ENCODE data around the gene EPHA7.

EPHA7 gene

DNA sequence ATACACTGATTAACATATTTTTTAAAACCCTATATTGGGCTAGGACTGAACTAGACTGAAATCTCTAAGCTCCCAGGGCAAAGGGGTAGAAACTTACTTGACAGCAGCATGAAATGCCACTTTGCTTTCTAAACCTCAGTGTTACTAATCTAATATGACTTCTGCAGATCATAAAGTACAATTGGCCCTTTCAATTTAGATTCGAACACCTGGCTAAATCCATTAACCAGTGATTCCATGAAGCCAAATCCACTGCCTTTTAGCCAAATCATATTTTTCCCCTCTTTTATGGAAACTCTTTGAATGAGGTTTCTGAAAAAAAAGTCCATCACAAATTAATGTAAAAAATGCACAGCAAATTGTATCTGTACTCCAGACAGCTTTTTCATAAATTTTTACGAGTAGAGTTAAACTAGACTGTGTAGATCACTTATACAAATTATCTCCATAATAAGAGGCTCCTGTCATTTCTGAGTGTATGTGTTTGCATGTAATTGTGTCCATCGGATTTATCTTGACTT is 25.7 kb downstream of the EPHA7 start:
- H3K4me2 ChIP-seq (ENCODE audit: low read length), result no peak overlapping the region
- H3K27ac ChIP-seq (ENCODE audit: low read depth, low read length), result no peak overlapping the region
- TF ChIP-seq EZH2phosphoT487 (IDR thresholded peaks at IDR 0.05; ENCODE audit: borderline replicate concordance, low read length) (no peak), CTCF (IDR thresholded peaks at IDR 0.05; ENCODE audit: low read depth, low read length, poor library complexity, severe bottlenecking) (no peak)
- no peaks in the 10 kb centered on the region for H4K20me1 ChIP-seq (ENCODE audit: control insufficient read depth, insufficient read depth, low read depth, low read length)
- H3K4me1 ChIP-seq (ENCODE audit: control insufficient read depth, low read length), result no peaks in the 10 kb centered on the region
- no peaks in the 10 kb centered on the region for H3K79me2 ChIP-seq (ENCODE audit: control insufficient read depth, low read length)
- H3K36me3 ChIP-seq (ENCODE audit: control insufficient read depth, low read length), result no peaks in the 10 kb centered on the region
- H3K4me3 ChIP-seq (ENCODE audit: low read length), result no peak overlapping the region
- H3F3A ChIP-seq (ENCODE audit: control insufficient read depth, insufficient read depth), result no peaks in the 10 kb centered on the region
- no peaks in the 10 kb centered on the region for H3K27me3 ChIP-seq (ENCODE audit: control insufficient read depth, low read length)
- no peaks in the 10 kb centered on the region for H3K9me3 ChIP-seq (ENCODE audit: control insufficient read depth, insufficient read depth, low read length)
- no peaks in the 10 kb centered on the region for H3K9me2 ChIP-seq (replicated peaks; ENCODE audit: control insufficient read depth, low read length)

DNA sequence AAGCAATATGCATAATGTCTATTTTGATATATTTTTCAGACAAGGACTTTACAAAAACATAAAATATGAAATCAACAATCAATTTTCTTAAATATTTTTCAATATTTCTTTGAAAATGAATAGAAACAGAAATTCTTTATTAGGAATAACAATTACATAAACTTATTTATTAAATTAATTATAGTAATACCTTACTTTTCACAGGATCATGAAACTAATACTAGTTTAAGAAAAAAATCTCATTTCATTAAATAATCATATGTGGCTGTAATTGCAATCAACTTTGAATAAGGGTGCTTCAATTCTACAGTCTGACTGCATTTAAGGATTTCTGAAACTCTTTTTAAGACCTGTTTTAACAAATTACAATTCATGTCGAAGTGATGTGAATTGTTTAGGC is 26.6 kb downstream of the EPHA7 start:
- Histone ChIP-seq H3K4me3 (ENCODE audit: low read length) (no peak overlapping the region), H3K79me2 (ENCODE audit: control insufficient read depth, low read length) (no peaks in the 10 kb centered on the region), H3K36me3 (ENCODE audit: control insufficient read depth, low read length) (no peaks in the 10 kb centered on the region), H3K27me3 (ENCODE audit: control insufficient read depth, low read length) (no peaks in the 10 kb centered on the region), H3K4me2 (ENCODE audit: low read length) (no peak overlapping the region), H4K20me1 (ENCODE audit: control insufficient read depth, insufficient read depth, low read depth, low read length) (no peaks in the 10 kb centered on the region), H3F3A (ENCODE audit: control insufficient read depth, insufficient read depth) (no peaks in the 10 kb centered on the region), H3K9me2 (replicated peaks; ENCODE audit: control insufficient read depth, low read length) (no peaks in the 10 kb centered on the region), H3K27ac (ENCODE audit: low read depth, low read length) (no peak overlapping the region), H3K4me1 (ENCODE audit: control insufficient read depth, low read length) (no peaks in the 10 kb centered on the region), H3K9me3 (ENCODE audit: control insufficient read depth, insufficient read depth, low read length) (no peaks in the 10 kb centered on the region)
- TF ChIP-seq CTCF (IDR thresholded peaks at IDR 0.05; ENCODE audit: low read depth, low read length, poor library complexity, severe bottlenecking) (no peak), EZH2phosphoT487 (IDR thresholded peaks at IDR 0.05; ENCODE audit: borderline replicate concordance, low read length) (no peak)

GRCh38 chr6:93391965-93392364 is 27.4 kb downstream of the EPHA7 start:
- no peak overlapping the region for H3K4me3 ChIP-seq (ENCODE audit: low read length)
- H3K4me1 ChIP-seq (ENCODE audit: control insufficient read depth, low read length), result no peaks in the 10 kb centered on the region
- no peaks in the 10 kb centered on the region for H4K20me1 ChIP-seq (ENCODE audit: control insufficient read depth, insufficient read depth, low read depth, low read length)
- H3K9me2 ChIP-seq (replicated peaks; ENCODE audit: control insufficient read depth, low read length), result no peaks in the 10 kb centered on the region
- no peak overlapping the region for H3K27ac ChIP-seq (ENCODE audit: low read depth, low read length)
- H3K36me3 ChIP-seq (ENCODE audit: control insufficient read depth, low read length), result no peaks in the 10 kb centered on the region
- TF ChIP-seq CTCF (IDR thresholded peaks at IDR 0.05; ENCODE audit: low read depth, low read length, poor library complexity, severe bottlenecking) (no peak), EZH2phosphoT487 (IDR thresholded peaks at IDR 0.05; ENCODE audit: borderline replicate concordance, low read length) (no peak)
- no peaks in the 10 kb centered on the region for H3K79me2 ChIP-seq (ENCODE audit: control insufficient read depth, low read length)
- no peaks in the 10 kb centered on the region for H3K27me3 ChIP-seq (ENCODE audit: control insufficient read depth, low read length)
- H3K4me2 ChIP-seq (ENCODE audit: low read length), result no peak overlapping the region
- H3F3A ChIP-seq (ENCODE audit: control insufficient read depth, insufficient read depth), result no peaks in the 10 kb centered on the region
- no peaks in the 10 kb centered on the region for H3K9me3 ChIP-seq (ENCODE audit: control insufficient read depth, insufficient read depth, low read length)

Measured in DOHH2 (cell line).